ENCODE results near the gene MGAT4B.
"Not testable (repeated sequence)": the region's sequence is repeated elsewhere in the genome, so short reads cannot be mapped to it uniquely, and the experiment has no call there.

Gene MGAT4B

GRCh38 chr5:179794575-179794974 is 12.1 kb downstream of the MGAT4B start:
- no peak for TF ChIP-seq CTCF (IDR thresholded peaks at IDR 0.05; ENCODE audit: extremely low read depth, insufficient read depth, missing control alignments)
- in situ Hi-C loops (cut with MboI; ENCODE audit: low pct_unique_long_range_greater_than_20kb, low sequenced_read_pairs, unreplicated experiment) = loop anchor here (10.0 kb wide), 1 partner anchor 110 kb away; the partner anchor contains the start of gene TBC1D9B
- no peak for DNase-seq (ENCODE audit: low spot score)

GRCh38 chr5:179794171-179794570 is 12.5 kb downstream of the MGAT4B start:
- TF ChIP-seq CTCF (IDR thresholded peaks at IDR 0.05; ENCODE audit: extremely low read depth, insufficient read depth, missing control alignments) = no peak
- in situ Hi-C loops (cut with MboI; ENCODE audit: low pct_unique_long_range_greater_than_20kb, low sequenced_read_pairs, unreplicated experiment) = loop anchor here (10.0 kb wide), 1 partner anchor 111 kb away; the partner anchor contains the start of gene TBC1D9B

GRCh38 chr5:179793468-179794139 is 13.1 kb downstream of the MGAT4B start, which contains the start of gene LTC4S:
LTC4S (plus strand) TSS chr5:179793986; CDS start chr5:179794081, 95 bp downstream.
- TF ChIP-seq CTCF (IDR thresholded peaks at IDR 0.05; ENCODE audit: extremely low read depth, insufficient read depth, missing control alignments) = no peak
- no peak for DNase-seq (ENCODE audit: low spot score)
- in situ Hi-C loops (cut with MboI; ENCODE audit: low pct_unique_long_range_greater_than_20kb, low sequenced_read_pairs, unreplicated experiment) = loop anchor here (10.0 kb wide), 1 partner anchor 111 kb away; the partner anchor contains the start of gene TBC1D9B

More at GRCh38 chr5:179794171-179794570, 12.5 kb downstream of the MGAT4B start:
- no peak for DNase-seq (ENCODE audit: low spot score)

DNA sequence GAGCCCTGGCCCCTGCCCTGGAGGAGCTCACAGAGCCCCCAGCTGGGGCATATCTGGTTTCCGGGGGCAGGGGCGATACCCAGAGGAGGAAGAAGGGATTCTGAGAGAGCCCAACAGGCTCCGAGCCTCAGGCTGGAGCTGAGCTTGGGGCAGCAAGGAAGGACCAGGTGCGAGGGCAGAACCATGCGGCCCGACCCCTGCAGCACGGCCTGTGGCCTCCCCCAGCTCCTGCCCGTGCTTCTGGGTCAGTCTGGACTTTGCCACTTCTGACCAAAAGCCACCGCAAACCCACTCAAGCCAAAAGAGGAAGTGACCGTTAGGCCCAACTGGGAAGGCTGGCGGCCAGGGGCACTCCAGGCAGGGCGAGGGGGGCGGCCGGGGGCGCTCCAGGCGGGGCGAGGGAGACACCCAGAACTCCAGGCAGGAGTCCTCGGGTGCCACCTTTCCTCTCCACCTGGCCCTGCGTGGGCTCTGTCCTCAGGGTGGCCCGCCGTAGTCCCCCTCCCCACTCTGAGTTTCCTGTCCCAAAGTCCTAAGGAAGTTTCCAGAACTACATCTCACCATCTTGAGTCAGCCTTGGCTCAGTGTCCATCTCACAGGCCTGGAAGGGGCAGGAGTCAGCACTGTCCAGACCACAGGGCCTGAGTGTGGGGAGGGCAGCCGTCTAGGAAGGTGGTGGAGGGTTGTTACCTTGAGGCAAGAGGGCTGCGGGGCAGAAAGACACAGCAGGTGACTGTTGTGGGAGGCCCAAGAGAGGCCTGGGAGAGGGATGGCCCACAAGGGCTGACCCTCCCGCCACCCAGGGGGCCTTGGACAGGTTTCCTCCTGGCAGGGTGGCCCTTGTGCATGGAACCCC is 13.8 kb downstream of the MGAT4B start:
- DNase-seq (ENCODE audit: low spot score) = no peak
- in situ Hi-C loops (cut with MboI; ENCODE audit: low pct_unique_long_range_greater_than_20kb, low sequenced_read_pairs, unreplicated experiment) = loop anchor here (10.0 kb wide), 1 partner anchor 112 kb away; the partner anchor contains the start of gene TBC1D9B
- no peak for TF ChIP-seq CTCF (IDR thresholded peaks at IDR 0.05; ENCODE audit: extremely low read depth, insufficient read depth, missing control alignments)

- in situ Hi-C loops (cut with MboI; ENCODE audit: low pct_unique_long_range_greater_than_20kb, low sequenced_read_pairs, unreplicated experiment) = loop anchor here (10.0 kb wide), 1 partner anchor 113 kb away; the partner anchor contains the start of gene TBC1D9B
- TF ChIP-seq CTCF (IDR thresholded peaks at IDR 0.05; ENCODE audit: extremely low read depth, insufficient read depth, missing control alignments) = no peak
- no peak for DNase-seq (ENCODE audit: low spot score)
Observed at GRCh38 chr5:179791881-179792611, 14.6 kb downstream of the MGAT4B start.

DNA sequence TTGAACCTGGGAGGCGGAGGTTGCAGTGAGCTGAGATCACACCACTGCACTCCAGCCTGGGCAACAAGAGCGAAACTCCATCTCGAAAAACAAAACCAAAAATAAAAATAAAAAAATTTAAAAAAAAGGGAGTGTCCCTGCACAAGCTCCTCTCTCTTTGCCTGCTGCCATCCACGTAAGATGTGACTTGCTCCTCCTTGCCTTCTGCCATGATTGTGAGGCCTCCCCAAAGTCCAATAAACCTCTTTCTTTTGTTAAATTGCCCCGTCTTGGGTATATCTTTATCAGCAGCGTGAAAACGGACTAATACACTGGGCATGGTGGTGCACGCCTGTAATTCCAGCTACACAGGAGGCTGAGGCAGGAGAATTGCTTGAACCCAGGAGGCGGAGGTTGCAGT is 17.4 kb downstream of the MGAT4B start:
- DNase-seq (ENCODE audit: low spot score); in situ Hi-C loops (cut with MboI; ENCODE audit: low pct_unique_long_range_greater_than_20kb, low sequenced_read_pairs, unreplicated experiment): not testable (repeated sequence)

All from GM13977 (cell line).